Transverse colon (tissue), 4 donors: Measurements from ENCODE around the gene RAB11FIP5. TPM values are rescaled to one million over a fixed set of nuclear protein-coding genes. Genes with fewer than 3 reads are reported as not detected.
"Not testable (repeated sequence)": the region's sequence is repeated elsewhere in the genome, so short reads cannot be mapped to it uniquely, and the experiment has no call there.

ENCODE experiments used
- DNase-seq: peaks from one replicate; pipeline ENCODE4 v3.0.0-alpha.2; 2019
- H3K27ac ChIP-seq, 4 donors: fragments of 200-600 bp; sonication (generic); 2 replicates each; pipeline ENCODE4 v1.5.1; 2016 to 2018; ENCODE audit warnings: inconsistent platforms in 4 of 4
- H3K27me3 ChIP-seq: fragments of 200-600 bp; sonication (generic); 2 replicates; pipeline ENCODE4 v1.5.1; 2017; ENCODE audit warnings: inconsistent platforms
- H3K36me3 ChIP-seq, 4 donors: fragments of 200-600 bp; sonication (generic); 2 replicates each; pipeline ENCODE4 v1.5.1; 2017 to 2019; ENCODE audit warnings: inconsistent platforms in 4 of 4
- H3K4me1 ChIP-seq, 4 donors: fragments of 200-600 bp; sonication (generic); 2 replicates each; pipeline ENCODE4 v1.5.1; 2017 to 2020; ENCODE audit warnings: inconsistent platforms in 4 of 4
- H3K4me3 ChIP-seq, 4 donors: fragments of 200-600 bp; sonication (generic); 1 replicate in 1 of 4; 2 replicates in 3 of 4; pipeline versions ENCODE4 v1.5.1 to v1.6.1; 2017 to 2019; ENCODE audit warnings: inconsistent platforms in 4 of 4
- H3K9me3 ChIP-seq, 2 donors: fragments of 200-600 bp; sonication (generic); 2 replicates each; pipeline ENCODE4 v1.5.1; 2017 to 2019; ENCODE audit warnings: inconsistent platforms in 2 of 2
- CTCF ChIP-seq, 5 experiments: fragments of 200-600 bp in 3 of 5; fragments of 450-650 bp in 2 of 5; sonication (generic) in 3 of 5; IDR thresholded peaks; 1 replicate in 2 of 5; 2 replicates in 3 of 5; pipeline ENCODE4 v1.5.1; 2016 to 2017; ENCODE audit warnings: antibody characterized with exemption in 5 of 5, inconsistent platforms in 3 of 5, mild to moderate bottlenecking in 2 of 5, moderate library complexity in 1 of 5
- EP300 ChIP-seq: sonication (generic); formaldehyde crosslinking; IDR thresholded peaks from one replicate; pipeline ENCODE4 v1.6.1; 2017; ENCODE audit warnings: antibody characterized with exemption, low read depth
- POLR2A ChIP-seq: fragments of 450-650 bp; IDR thresholded peaks from one replicate; pipeline ENCODE4 v1.6.1; 2016; ENCODE audit warnings: antibody characterized with exemption, mild to moderate bottlenecking, moderate library complexity
- POLR2AphosphoS5 ChIP-seq, 3 donors: sonication (generic); formaldehyde crosslinking; IDR thresholded peaks; one replicate each; pipeline ENCODE4 v1.6.1; 2016; ENCODE audit warnings: antibody characterized with exemption in 3 of 3
- WGBS, 2 donors: methylation state at CpG; one replicate each; pipeline ENCODE4 v1.1.5; 2018; ENCODE audit warnings: low coverage in 1 of 2; 5-methylcytosine and 5-hydroxymethylcytosine counted together
- in situ Hi-C, 4 donors: fragments of 200-750 bp; cut with MboI; loops; one replicate each; pipeline versions ENCODE4 v1.15.0 to v1.15.1; 2017; ENCODE audit warnings: low sequenced_read_pairs in 3 of 4, low pct_ligation_motif_present in 1 of 4, low pct_unique_long_range_greater_than_20kb in 1 of 4
- intact Hi-C: fragments of 100-400 bp; cut with DNase I; formaldehyde crosslinking; loops from one replicate; pipeline ENCODE4 v1.15.1; 2023; ENCODE audit warnings: low total_unique reads
- total RNA-seq, 4 donors: library from RNA; depleted of rRNA; stranded (reverse); fragments of >200 nt; gene quantifications; one replicate each; pipeline ENCODE4 v1.1.0, GENCODE V29; 2016

Gene RAB11FIP5
- total RNA-seq, 4 donors from 2014 or later, result 22.7 to 31.0 (median 26.9) TPM

DNA sequence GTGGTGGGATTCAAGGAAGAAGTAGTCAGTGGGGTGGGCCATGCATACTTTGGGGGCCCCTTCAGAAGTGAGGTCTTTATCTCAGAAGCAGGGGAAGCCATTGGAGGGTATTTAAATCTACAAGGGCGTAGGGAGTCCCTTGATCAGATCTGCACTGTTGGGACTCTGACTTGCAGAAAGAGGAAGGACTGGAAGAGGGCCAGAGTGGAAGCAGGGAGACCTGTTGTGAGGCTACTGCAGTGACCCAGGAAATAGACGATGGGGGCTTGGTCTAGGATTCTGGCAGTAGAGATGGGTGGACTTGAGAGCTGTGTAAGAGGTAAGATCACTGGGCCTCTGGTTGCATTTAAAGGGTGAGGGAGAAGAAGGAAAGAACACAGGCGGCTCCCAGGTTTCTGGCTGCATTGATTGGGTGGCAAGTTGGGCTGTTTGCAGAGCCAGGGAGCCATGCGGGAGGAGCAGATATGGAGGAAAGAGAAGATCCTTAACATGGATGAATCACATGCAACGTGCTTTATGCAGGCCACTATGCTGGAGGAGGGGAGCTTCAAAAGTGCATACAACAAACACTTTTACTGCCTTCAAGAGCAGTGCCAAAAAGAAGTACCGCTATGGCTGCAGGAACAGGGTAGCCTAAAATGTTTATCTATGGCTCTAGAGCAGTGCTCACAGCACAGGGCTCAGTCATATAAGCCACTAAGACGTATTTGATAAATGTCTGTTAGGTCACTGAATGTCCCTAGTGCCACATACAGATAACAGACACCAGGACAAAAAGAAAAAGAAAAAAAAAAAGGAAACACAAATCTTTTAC, 43.5 kb downstream of the RAB11FIP5 start:
- Histone ChIP-seq H3K4me1 (peaks cover 12 to 32% (median 28%) of the 10 kb centered on the region in 4 donors), H3K27me3 (no peaks in the 10 kb centered on the region), H3K27ac (peak overlapping the region; percentile 94 to 97 (median 96)), H3K36me3 (no peaks in the 10 kb centered on the region), H3K9me3 (no peaks in the 10 kb centered on the region), H3K4me3 (peak overlapping the region in 1 of 4 donors; percentile 70)
- DNase-seq, result no peak
- 55 to 70% methylated on average over 5 to 7 of the region's 7 CpGs for WGBS, 2 donors
- intact Hi-C loops, result no loop called here
- TF ChIP-seq EP300 (no peak), POLR2A (no peak), CTCF (IDR thresholded peaks at IDR 0.05) (no peak), POLR2AphosphoS5 (IDR thresholded peaks at IDR 0.05) (no peak)
- in situ Hi-C loops, result no loop called here

DNA sequence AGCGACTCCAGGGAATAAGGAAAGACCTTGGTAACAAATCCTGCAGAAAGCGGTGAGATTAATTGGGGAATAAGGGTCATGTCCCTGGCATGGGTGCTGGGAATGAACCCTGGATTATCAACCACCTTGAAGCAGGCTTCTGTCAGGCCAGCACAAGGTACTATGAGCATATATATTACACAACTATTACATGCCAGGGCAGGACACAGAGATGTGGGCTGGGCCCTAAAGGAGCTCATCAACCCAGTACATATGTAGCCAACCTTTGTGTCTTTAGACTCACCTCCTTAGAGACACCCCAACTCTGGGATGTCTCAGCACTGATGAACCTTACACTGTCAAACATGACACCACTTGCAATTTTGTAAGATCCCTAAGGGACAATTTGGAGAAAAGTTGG, 44.6 kb downstream of the RAB11FIP5 start:
- no peaks in the 10 kb centered on the region for H3K36me3 ChIP-seq
- H3K4me1 ChIP-seq, result peaks cover 12 to 41% (median 37%) of the 10 kb centered on the region in 4 donors
- no peaks in the 10 kb centered on the region for H3K27me3 ChIP-seq
- TF ChIP-seq POLR2AphosphoS5 (IDR thresholded peaks at IDR 0.05), result no peak
- no peak for TF ChIP-seq POLR2A
- TF ChIP-seq CTCF (IDR thresholded peaks at IDR 0.05), result no peak
- no peak for TF ChIP-seq EP300
- WGBS, 2 donors, result 85 to 91% methylated on average over 2 of the region's 2 CpGs
- no peak for DNase-seq
- intact Hi-C loops (no loop called here), in situ Hi-C loops (no loop called here)
- no peak overlapping the region for H3K4me3 ChIP-seq
- H3K9me3 ChIP-seq, result no peaks in the 10 kb centered on the region
- H3K27ac ChIP-seq, result no peak overlapping the region

DNA sequence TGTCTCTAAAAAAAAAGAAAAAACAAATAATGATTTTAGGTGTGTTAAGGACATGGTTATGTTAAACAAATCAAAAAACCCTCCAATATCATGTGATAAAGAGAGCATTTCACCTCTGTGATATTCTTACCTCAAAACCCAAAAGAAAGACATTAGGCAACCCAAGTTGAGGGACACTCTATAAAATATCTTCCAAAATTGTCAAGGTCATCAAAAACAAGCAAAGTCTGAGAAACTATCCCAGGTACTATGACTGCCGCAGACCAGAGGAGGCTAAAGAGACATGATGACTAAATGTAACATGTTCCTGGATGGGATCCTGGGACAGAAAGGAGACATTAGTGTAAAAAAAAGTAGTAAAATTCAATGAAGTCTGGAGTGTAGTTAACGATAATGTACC, 45.7 kb downstream of the RAB11FIP5 start:
- H3K36me3 ChIP-seq, result no peaks in the 10 kb centered on the region
- whole genome bisulfite sequencing, 2 donors, result 86 to 92% methylated on average over 2 of the region's 2 CpGs
- no peak overlapping the region for H3K27ac ChIP-seq
- H3K27me3 ChIP-seq, result no peaks in the 10 kb centered on the region
- TF ChIP-seq POLR2A (no peak), CTCF (IDR thresholded peaks at IDR 0.05) (no peak), EP300 (no peak), POLR2AphosphoS5 (IDR thresholded peaks at IDR 0.05) (no peak)
- H3K9me3 ChIP-seq, result no peaks in the 10 kb centered on the region
- no peak overlapping the region for H3K4me3 ChIP-seq
- intact Hi-C loops, result no loop called here
- peaks cover 7 to 36% (median 32%) of the 10 kb centered on the region in 4 donors for H3K4me1 ChIP-seq
- DNase-seq, result no peak
- in situ Hi-C loops, result no loop called here

DNA sequence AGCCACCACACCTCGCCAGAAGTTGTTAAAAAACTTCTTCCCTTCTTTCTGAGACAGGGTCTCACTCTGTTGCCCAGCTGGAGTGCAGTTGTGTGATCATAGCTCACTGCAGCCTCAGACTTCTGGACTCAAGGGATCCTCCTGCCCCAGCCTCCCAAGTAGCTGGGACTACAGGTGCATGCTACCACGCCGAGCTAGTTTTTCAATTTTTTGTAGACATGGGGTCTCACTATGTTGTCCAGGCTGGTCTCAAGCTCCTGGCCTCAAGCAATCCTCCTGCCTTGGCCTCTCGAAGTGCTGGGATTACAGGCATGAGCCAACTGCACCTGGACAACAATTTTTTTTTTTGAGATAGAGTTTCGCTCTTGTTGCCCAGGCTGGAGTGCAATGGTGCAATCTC, 47.7 kb downstream of the RAB11FIP5 start:
- H3K36me3 ChIP-seq, H3K4me3 ChIP-seq, in situ Hi-C loops, intact Hi-C loops, DNase-seq, H3K9me3 ChIP-seq, H3K27me3 ChIP-seq: not testable (repeated sequence)
- Histone ChIP-seq H3K4me1 (peaks cover 6 to 32% (median 28%) of the 10 kb centered on the region in 4 donors), H3K27ac (peak overlapping the region in 3 of 4 donors; percentile 40 to 70 (median 60))
- 96% methylated on average over 5 of the region's 5 CpGs; no CpG with 5 or more reads in 1 of the 2 donors for WGBS, 2 donors
